Activated CD4-positive, alpha-beta T cell treated with anti-CD3 and anti-CD28 coated beads, Interleukin-2, amount 50 U/mL, for 24 hours (primary cell): Measurements from ENCODE around the gene SULT1A3.
A peak's percentile ranks its signal among the peaks of the same experiment; 100 is the strongest.
"Not testable (repeated sequence)": the region's sequence is repeated elsewhere in the genome, so short reads cannot be mapped to it uniquely, and the experiment has no call there.

Experiments used
- DNase-seq, 2 donors: peaks; one replicate each; pipeline ENCODE4 v3.0.0-alpha.2; 2020; ENCODE audit warnings: low read depth in 1 of 2, low spot score in 1 of 2

The SULT1A3 gene

GRCh38 chr16:30186782-30187555, 12.1 kb upstream of the SULT1A3 start:
- DNase-seq = peak; percentile 85

- no peak for DNase-seq
Observed at GRCh38 chr16:30187556-30187865, 11.5 kb upstream of the SULT1A3 start.

- DNase-seq = no peak
Observed at GRCh38 chr16:30187971-30188561, 11.0 kb upstream of the SULT1A3 start.

- not testable (repeated sequence) for DNase-seq
Observed at GRCh38 chr16:30191158-30191557, 7.9 kb upstream of the SULT1A3 start.

DNA sequence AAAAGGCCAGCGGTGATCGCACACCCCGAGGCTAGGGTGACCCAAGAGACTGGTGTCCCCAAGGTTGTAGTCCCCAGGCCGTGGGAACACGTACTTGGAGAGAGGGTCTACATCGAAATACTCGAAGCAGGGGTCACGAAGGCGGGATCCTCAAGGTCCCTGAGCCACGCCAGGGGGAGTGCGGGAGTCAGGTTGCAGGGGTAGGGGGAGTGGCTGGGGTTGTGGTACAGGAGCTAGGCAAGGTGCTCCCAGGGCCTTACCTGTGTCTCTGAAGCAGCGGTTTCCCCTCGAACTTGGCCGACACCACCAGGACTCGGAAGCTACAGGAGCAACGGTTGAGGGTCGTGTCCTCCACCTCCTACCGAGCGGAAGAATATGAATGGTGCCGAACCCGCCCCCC, 6.0 kb upstream of the SULT1A3 start:
- DNase-seq = not testable (repeated sequence)

DNA sequence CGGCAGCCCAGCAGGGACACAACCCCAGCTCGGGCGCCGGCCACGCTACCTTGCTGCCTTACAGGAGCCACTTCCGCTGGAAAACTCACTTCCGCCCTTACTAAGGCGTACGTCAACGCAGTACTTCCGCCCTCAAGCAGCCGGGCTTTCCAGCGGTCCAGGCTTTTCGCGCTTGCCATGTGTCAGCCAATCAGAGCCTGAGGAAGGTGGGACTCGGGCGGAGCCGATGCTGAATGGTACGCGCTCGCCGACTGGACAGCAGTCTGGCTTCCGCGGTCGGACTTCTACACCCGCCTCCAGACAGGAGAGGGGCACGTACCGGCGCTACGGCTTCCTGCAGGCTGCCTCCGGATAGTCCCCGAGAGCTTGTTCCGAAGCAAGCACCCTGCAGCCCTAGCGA, 5.4 kb upstream of the SULT1A3 start, which contains the start of the genes BOLA2B and SLX1A:
Gene BOLA2B (minus strand): TSS at position 52 of the 400 bp plus-strand sequence. CDS start 71 bp downstream, outside the sequence.
Gene SLX1A (plus strand): TSS at position 261 of the 400 bp plus-strand sequence. CDS start 210 bp downstream, outside the sequence.
- DNase-seq = not testable (repeated sequence)

DNA sequence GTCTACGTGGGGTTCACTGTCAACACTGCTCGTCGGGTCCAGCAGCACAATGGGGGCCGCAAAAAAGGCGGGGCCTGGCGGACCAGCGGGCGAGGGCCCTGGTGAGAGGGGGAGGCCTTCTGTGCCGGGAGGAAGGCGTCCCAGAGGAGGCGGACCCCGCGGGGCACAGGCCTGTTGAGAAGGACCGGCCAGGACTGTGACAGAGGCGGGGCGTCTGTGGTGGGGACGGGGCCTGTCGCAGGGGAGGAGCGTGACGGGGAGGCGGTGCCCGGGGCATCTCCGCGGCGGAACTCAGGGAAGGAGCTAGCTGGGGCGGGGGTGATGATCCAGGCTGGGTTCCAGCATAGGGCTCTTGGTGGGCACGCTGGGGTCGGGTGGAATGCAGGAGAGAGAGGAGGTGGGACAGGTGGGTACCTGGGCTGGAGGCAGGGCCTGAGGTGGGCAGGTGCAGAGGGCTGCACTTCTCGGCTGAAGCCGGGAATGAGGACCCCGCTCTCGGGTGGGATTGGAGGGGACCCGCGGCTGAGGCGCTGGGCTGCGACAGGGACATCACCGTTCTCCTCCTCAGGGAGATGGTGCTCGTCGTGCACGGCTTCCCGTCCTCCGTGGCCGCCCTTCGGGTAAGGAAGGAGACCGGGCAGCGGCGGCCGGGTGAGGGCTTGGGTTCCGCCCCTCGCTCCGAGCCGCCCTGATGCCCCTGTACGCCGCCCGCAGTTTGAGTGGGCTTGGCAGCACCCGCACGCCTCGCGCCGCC, 4.7 kb upstream of the SULT1A3 start:
- DNase-seq = not testable (repeated sequence)

- DNase-seq = not testable (repeated sequence)
Observed at GRCh38 chr16:30197001-30197400, 2.1 kb upstream of the SULT1A3 start.

- DNase-seq = not testable (repeated sequence)
Observed at GRCh38 chr16:30199608-30200343, 721 bp downstream of the SULT1A3 start.

- DNase-seq = not testable (repeated sequence)
Observed at GRCh38 chr16:30205541-30206236, 6.6 kb downstream of the SULT1A3 start.

GRCh38 chr16:30206252-30206651, 7.2 kb downstream of the SULT1A3 start:
- DNase-seq = not testable (repeated sequence)

DNA sequence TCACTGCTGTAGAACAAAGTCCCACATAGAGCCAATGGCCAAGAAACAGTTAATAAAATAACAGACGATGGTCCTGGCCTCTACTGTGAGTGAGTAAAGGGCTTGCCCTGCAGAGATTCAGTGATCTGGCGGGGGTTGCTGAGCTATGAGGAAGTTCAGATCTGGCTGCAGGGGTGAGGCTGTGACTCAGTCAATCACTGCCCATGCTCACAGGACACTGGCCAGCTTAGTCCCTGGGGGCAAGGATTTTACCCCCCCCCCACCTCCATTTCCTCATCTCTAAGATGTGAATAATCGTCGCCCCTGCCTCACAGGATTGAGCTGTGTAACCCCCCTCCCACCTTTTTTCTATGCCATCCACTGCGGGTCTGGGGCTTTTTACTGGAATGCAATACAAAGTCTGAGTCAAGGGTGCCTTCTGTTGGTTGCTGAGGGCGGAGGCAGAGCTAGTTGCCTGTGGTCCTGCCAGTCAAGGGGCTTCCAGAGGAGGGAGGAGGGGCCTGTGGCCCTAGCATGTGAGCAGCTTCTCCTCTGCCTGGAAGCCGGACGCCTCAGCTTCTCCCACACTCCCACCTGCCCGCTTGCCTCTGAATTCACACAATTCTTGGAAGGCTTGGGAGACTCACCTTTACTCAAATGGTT, 8.1 kb downstream of the SULT1A3 start:
- DNase-seq = not testable (repeated sequence)

GRCh38 chr16:30209032-30209431, 10.0 kb downstream of the SULT1A3 start:
- not testable (repeated sequence) for DNase-seq

- DNase-seq = not testable (repeated sequence)
Observed at GRCh38 chr16:30211414-30211813, 12.4 kb downstream of the SULT1A3 start.

- not testable (repeated sequence) for DNase-seq
Observed at GRCh38 chr16:30217082-30217481, 18.0 kb downstream of the SULT1A3 start.

GRCh38 chr16:30248379-30248778, 49.3 kb downstream of the SULT1A3 start, which contains the start of gene NPIPB13:
NPIPB13 (minus strand) TSS chr16:30248479; CDS start chr16:30245573, 2,906 bp downstream.
- DNase-seq = not testable (repeated sequence)
